Kidney (tissue), 14 donors: Measurements from ENCODE around the gene PARP4. TPM values are rescaled to one million over a fixed set of nuclear protein-coding genes. Genes with fewer than 3 reads are reported as not detected.
"Not testable (repeated sequence)": the region's sequence is repeated elsewhere in the genome, so short reads cannot be mapped to it uniquely, and the experiment has no call there.

ENCODE experiments used
- DNase-seq, 5 donors: peaks; one replicate each; pipeline ENCODE4 v3.0.0-alpha.2; 2013 to 2020
- FAIRE-seq: peaks from 2 replicates; lab custom pipeline; 2012; peaks lifted over from hg19 to GRCh38; lab: Jason Lieb, UNC
- H3K27ac ChIP-seq, 2 donors: one replicate each; pipeline ENCODE4 v1.7.0; 2013; ENCODE audit warnings: low read depth in 2 of 2, low read length in 2 of 2, inconsistent platforms in 1 of 2
- H3K27me3 ChIP-seq: one replicate; pipeline ENCODE4 v1.7.1; 2013; ENCODE audit warnings: low read length, inconsistent platforms; ENCODE audit not compliant: control insufficient read depth, insufficient read depth
- H3K36me3 ChIP-seq, 3 donors: one replicate each; pipeline versions ENCODE4 v1.7.0 to v1.7.1; 2013; ENCODE audit warnings: low read length in 3 of 3, control low read depth in 1 of 3, inconsistent platforms in 1 of 3; ENCODE audit not compliant: insufficient read depth in 3 of 3, control insufficient read depth in 2 of 3
- H3K4me1 ChIP-seq, 3 donors: one replicate each; pipeline versions ENCODE4 v1.7.0 to v1.7.1; 2013; ENCODE audit warnings: low read length in 3 of 3, inconsistent platforms in 1 of 3, low read depth in 1 of 3; ENCODE audit not compliant: control insufficient read depth in 2 of 3, insufficient read depth in 2 of 3
- H3K4me3 ChIP-seq, 3 donors: one replicate each; pipeline versions ENCODE4 v1.7.0 to v1.8.1; 2013; ENCODE audit warnings: low read length in 3 of 3, control low read depth in 1 of 3, inconsistent platforms in 1 of 3
- H3K9ac ChIP-seq, 3 donors: one replicate each; pipeline versions ENCODE4 v1.7.0 to v1.7.1; 2013; ENCODE audit warnings: low read length in 3 of 3, control low read depth in 1 of 3, inconsistent platforms in 1 of 3
- H3K9me3 ChIP-seq, 3 donors: one replicate each; pipeline versions ENCODE4 v1.7.0 to v1.7.1; 2013; ENCODE audit warnings: low read length in 3 of 3, control low read depth in 1 of 3, inconsistent platforms in 1 of 3; ENCODE audit not compliant: control insufficient read depth in 2 of 3, insufficient read depth in 1 of 3
- CTCF ChIP-seq: IDR thresholded peaks from 3 replicates; pipeline ENCODE4 v1.5.1; 2012; ENCODE audit warnings: mild to moderate bottlenecking, moderate library complexity, borderline replicate concordance; ENCODE audit not compliant: insufficient read depth; ENCODE audit errors: extremely low read depth
- intact Hi-C: fragments of 100-400 bp; cut with DNase I; formaldehyde crosslinking; loops from one replicate; pipeline ENCODE4 v1.11.1; 2022
- polyA plus RNA-seq: library from polyadenylated mRNA; stranded (reverse); fragments of 350-450 nt; fragmentation: Illumina TruSeq; extraction: RNeasy Lipid Tissue Mini Kit (QIAGEN cat#74804); gene quantifications from one replicate; pipeline ENCODE4 v1.2.3, GENCODE V29; 2014; ENCODE audit warnings: low read depth, low replicate concordance; ENCODE audit not compliant: insufficient read depth
- total RNA-seq: library from RNA; stranded (reverse); fragmentation: NEBNext Ultra II Directional; extraction: Animal tissue kit (Norgen Biotek cat#: 25700); gene quantifications from one replicate; pipeline ENCODE4 v1.2.1, GENCODE V29; 2021
- donor health status: control.
- donor health status: control.
- donor health status: control.
- donor health status: control.
- donor health status: control.
- donor health status: DM: yes; HTN: yes; CAD: no.
- donor health status: Normal renal cell carcinoma (clear cell type).

Gene PARP4
- total and polyA plus RNA-seq, 2 donors from 2014 or later, result 13.9 to 95.1 TPM

- Histone ChIP-seq H3K27ac (no peak overlapping the region), H3K9ac (no peak overlapping the region), H3K27me3 (no peaks in the 10 kb centered on the region), H3K36me3 (peaks cover 2 to 22% (median 18%) of the 10 kb centered on the region in 3 donors), H3K4me3 (no peak overlapping the region), H3K4me1 (no peaks in the 10 kb centered on the region), H3K9me3 (no peaks in the 10 kb centered on the region)
- no peak for TF ChIP-seq CTCF
- FAIRE-seq (no peak), DNase-seq (peak in 3 of 5 donors; percentile 13 to 71 (median 24))
- intact Hi-C loops, result no loop called here
These were observed 20.7 kb downstream of the PARP4 start for GRCh38 chr13:24491845-24492244.

- no peak overlapping the region for H3K4me3 ChIP-seq
- intact Hi-C loops, result no loop called here
- H3K36me3 ChIP-seq, result peaks cover 2 to 22% (median 11%) of the 10 kb centered on the region in 3 donors
- FAIRE-seq (no peak), DNase-seq (no peak)
- TF ChIP-seq CTCF, result no peak
- no peaks in the 10 kb centered on the region for H3K4me1 ChIP-seq
- no peaks in the 10 kb centered on the region for H3K9me3 ChIP-seq
- H3K9ac ChIP-seq, result no peak overlapping the region
- no peaks in the 10 kb centered on the region for H3K27me3 ChIP-seq
- no peak overlapping the region for H3K27ac ChIP-seq
These were observed 22.9 kb downstream of the PARP4 start for GRCh38 chr13:24489721-24490120.

- H3K9ac ChIP-seq, FAIRE-seq, H3K9me3 ChIP-seq, H3K27me3 ChIP-seq, H3K4me1 ChIP-seq, DNase-seq, H3K4me3 ChIP-seq, H3K27ac ChIP-seq, intact Hi-C loops: not testable (repeated sequence)
- H3K36me3 ChIP-seq, result peaks cover 0 to 18% (median 5%) of the 10 kb centered on the region in 3 donors
These were observed 24.5 kb downstream of the PARP4 start for GRCh38 chr13:24488092-24488491.

GRCh38 chr13:24486017-24486657 lies 26.4 kb downstream of the PARP4 start:
- H3K4me1 ChIP-seq, H3K27ac ChIP-seq, intact Hi-C loops, H3K4me3 ChIP-seq, H3K9me3 ChIP-seq, FAIRE-seq, H3K27me3 ChIP-seq, DNase-seq, H3K9ac ChIP-seq: not testable (repeated sequence)
- peaks cover 0 to 19% (median 17%) of the 10 kb centered on the region in 3 donors for H3K36me3 ChIP-seq
